GM18858 (cell line): ENCODE measurements around the gene CTSL.
"Not testable (repeated sequence)": the region's sequence is repeated elsewhere in the genome, so short reads cannot be mapped to it uniquely, and the experiment has no call there.

Experiments used
- ATAC-seq: cut with Tn5 transposase; IDR thresholded peaks from one replicate; pipeline ENCODE4 v1.9.1; 2021; ENCODE audit not compliant: unreplicated experiment

Gene CTSL

DNA sequence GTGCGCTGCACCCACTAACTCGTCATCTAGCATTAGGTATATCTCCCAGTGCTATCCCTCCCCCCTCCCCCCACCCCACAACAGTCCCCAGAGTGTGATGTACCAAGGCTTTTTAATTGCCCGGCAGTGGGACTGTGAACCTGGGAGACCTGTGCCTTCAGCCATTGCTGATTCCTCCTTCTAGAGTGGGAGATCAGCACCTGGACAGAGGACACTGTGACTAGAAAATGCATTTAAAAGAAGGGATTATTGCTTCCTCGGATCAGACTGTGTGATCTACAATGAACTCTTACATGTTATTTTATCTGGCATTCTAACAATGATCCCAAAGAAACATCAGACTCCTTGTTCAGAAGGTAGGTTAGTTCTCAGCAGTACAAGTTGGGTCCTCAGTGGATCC, 25.9 kb downstream of the CTSL start:
- ATAC-seq = no peak

GRCh38 chr9:87753313-87753712, 27.4 kb downstream of the CTSL start:
- ATAC-seq = no peak

GRCh38 chr9:87758330-87758729, 32.4 kb downstream of the CTSL start:
- ATAC-seq = not testable (repeated sequence)

DNA sequence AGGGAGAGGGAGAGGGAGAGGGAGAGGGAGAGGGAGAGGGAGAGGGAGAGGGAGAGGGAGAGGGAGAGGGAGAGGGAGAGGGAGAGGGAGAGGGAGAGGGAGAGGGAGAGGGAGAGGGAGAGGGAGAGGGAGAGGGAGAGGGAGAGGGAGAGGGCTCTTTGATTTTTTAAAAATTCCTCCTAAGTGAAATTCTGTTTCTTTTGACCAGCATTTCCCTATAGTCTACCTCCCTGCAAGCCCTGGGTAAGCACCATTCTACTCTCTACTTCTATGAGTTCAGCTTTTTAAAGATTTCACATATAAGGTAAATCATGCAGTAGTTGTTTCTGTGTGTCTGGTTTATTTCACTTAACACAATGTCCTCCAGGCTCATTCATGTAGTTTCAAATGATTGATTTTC, 34.1 kb downstream of the CTSL start:
- ATAC-seq = not testable (repeated sequence)

- no peak for ATAC-seq
Measured at GRCh38 chr9:87760529-87760928, 34.6 kb downstream of the CTSL start.

GRCh38 chr9:87763286-87763685, 37.4 kb downstream of the CTSL start:
- ATAC-seq = no peak

DNA sequence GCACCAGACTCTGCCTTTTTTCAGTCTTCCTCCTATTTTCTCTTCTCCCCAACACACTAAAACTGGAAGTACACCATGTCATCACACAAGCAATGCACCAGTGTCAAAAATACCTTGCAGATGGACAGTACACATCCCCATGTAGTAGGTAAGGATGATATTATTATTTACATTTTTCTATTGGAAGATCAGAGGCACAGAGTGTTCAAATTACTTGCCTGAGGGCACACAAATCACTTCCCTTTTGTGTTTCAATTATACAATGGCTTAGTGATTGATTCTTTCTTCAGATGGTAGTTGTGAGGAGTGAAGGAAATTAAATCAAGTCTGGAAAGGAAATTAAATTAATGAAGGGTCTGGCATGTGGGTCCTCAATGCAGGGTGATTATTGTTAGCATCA, 39.6 kb downstream of the CTSL start:
- ATAC-seq = no peak

- no peak for ATAC-seq
Measured at GRCh38 chr9:87766697-87767096, 40.8 kb downstream of the CTSL start.

GRCh38 chr9:87770616-87771315, 44.8 kb downstream of the CTSL start:
- no peak for ATAC-seq

DNA sequence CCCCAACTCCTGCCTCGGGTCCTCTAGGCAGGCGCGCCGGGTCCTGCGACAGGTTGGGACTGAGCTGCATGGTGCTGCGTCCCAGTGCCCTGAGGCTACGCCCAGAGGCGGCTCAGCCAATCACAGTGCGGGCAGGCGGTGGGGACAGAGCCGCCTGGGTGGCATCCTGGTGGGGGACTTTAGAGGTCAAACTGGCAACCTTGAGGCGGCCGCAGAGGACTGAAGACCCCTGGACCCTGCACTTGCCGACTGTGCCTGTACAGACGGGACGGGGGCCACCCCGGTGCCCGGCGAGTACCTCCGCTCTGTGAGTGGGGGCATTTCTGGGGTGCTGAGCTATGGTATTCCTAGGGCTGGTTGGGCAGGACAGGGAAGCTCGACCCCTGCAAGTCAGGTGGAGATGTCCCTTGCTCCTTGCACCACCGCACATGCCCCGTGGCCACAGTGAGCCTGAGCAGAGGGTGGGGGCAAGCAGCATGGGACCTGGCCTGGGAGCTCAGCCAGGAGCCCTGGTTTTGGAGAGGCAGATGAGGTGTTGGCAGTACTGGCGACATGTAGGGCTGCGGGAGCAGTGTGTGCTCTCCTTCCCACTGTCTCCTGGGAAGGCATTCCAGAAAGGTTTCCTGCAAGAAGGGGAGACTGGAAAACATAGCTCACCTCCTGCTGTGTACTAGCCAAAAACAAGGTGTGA, 45.5 kb downstream of the CTSL start:
- no peak for ATAC-seq

DNA sequence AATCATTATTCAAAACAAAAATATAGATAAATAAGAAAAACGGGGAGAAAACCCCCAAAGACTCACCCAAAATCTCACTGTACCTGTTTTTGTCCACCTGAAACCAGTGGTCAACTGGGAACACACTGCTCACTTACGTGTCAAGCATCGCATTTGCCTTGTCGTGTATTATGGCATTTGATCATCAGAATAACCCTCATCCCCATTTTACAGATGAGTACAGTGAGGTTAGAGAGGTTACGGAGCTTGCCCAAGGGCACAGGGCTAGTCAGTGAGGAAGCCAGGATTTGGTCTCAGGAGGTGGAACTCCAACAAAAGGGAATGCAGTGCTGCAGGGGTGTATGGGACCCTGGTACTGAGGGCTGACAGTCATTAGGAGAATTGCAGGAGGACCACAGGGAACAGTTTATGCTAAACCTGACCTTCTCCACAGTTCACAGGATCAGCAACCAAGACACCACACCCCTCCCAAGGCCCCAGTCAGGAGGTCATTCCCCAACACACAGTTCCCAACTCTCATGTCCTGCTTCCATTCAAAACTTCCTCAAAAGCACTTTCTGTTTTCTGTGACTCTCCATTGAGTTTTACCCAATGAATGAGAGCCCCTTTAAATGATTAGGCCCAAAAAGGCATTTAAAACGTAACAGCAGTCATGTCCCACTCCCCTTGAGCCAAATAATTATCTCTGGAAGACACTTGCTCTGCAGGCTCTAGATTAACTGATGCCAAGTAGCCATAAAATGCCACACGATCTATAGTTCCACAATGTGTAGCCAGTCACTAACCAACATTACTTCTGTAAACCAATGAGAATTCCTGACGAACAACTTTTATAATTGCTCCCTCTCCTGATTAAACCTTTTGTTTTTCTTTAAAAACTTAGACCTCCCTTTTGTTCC, 50.8 kb downstream of the CTSL start:
- ATAC-seq = no peak

DNA sequence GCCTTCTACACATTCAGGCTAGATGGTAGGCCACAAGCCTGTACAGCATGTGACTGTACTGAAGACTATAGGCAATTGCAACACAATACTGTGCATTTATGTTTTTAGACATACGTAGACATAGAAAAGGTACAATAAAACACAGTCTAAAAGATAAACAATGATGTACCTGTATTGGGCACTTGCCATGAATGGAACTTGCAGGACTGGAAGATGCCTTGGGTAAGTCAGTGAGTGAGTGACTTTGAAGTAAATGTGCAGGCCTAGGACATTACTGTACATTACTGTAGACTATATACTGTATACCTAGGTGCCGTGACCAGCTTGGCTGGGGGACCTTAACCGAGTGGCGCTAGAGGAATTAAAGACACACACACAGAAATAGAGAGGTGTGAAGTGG, 53.1 kb downstream of the CTSL start:
- no peak for ATAC-seq
